Activated B cell treated with CpG ODN at 0.5 μM for 24 hours (primary cell): ENCODE results near the gene LY6G6C. TPM values are rescaled to one million over a fixed set of nuclear protein-coding genes. Genes with fewer than 3 reads are reported as not detected.

Experiments
- ATAC-seq: fragments of 200-7000 bp; cut with Tn5 transposase; one replicate; pipeline ENCODE4 v1.10.0; 2021; ENCODE audit warnings: low read depth, mild to moderate bottlenecking, moderate library complexity
- CTCF ChIA-PET: fragments of 350-600 bp; sonication (Branson Sonifier 250); formaldehyde crosslinking; loops from one replicate; lab custom pipeline; 2021; ENCODE audit warnings: antibody characterized with exemption; lab: Charles Lee
- POLR2A ChIA-PET: fragments of 350-600 bp; sonication (Branson Sonifier 250); formaldehyde crosslinking; loops from one replicate; lab custom pipeline; 2021; ENCODE audit warnings: antibody characterized with exemption; lab: Charles Lee
- DNase-seq: peaks from one replicate; pipeline ENCODE4 v3.0.0; 2022
- H3K27ac Mint-ChIP-seq: one replicate; pipeline ENCODE4 v1.8.0; 2020; ENCODE audit warnings: mixed read lengths
- H3K27me3 Mint-ChIP-seq: one replicate; pipeline ENCODE4 v1.8.0; 2021; ENCODE audit warnings: mixed read lengths
- H3K36me3 Mint-ChIP-seq: one replicate; pipeline ENCODE4 v1.8.0; 2021; ENCODE audit warnings: low read depth, mixed read lengths
- H3K4me1 Mint-ChIP-seq: one replicate; pipeline ENCODE4 v1.8.0; 2021; ENCODE audit warnings: mixed read lengths
- H3K4me3 Mint-ChIP-seq: one replicate; pipeline ENCODE4 v1.8.0; 2020; ENCODE audit warnings: mild to moderate bottlenecking, mixed read lengths
- H3K9me3 Mint-ChIP-seq: one replicate; pipeline ENCODE4 v1.8.0; 2020; ENCODE audit warnings: mixed read lengths
- CTCF ChIP-seq: fragments of 200-600 bp; IDR thresholded peaks from one replicate; pipeline ENCODE4 v1.8.0; 2022; ENCODE audit warnings: antibody characterized with exemption, mild to moderate bottlenecking
- intact Hi-C: fragments of 100-400 bp; cut with micrococcal nuclease; formaldehyde crosslinking; loops from one replicate; pipeline ENCODE4 v1.15.1; 2024
- total RNA-seq: library from RNA; stranded (reverse); gene quantifications from 2 replicates; pipeline ENCODE4 v1.2.3, GENCODE V29; 2022

LY6G6C gene
- total RNA-seq, 1 donor from 2014 or later = not detected

GRCh38 chr6:31719001-31719400 lies 2.5 kb downstream of the LY6G6C start:
- H3K4me1 Mint-ChIP-seq = peaks cover 7% of the 10 kb centered on the region

GRCh38 chr6:31718265-31718664 lies 3.3 kb downstream of the LY6G6C start:
- no peak for TF ChIP-seq CTCF
- Mint-ChIP-seq H3K27me3 (no peaks in the 10 kb centered on the region), H3K9me3 (no peaks in the 10 kb centered on the region), H3K4me1 (peaks cover 2% of the 10 kb centered on the region), H3K36me3 (no peaks in the 10 kb centered on the region), H3K4me3 (no peak overlapping the region), H3K27ac (no peak overlapping the region)
- ChIA-PET CTCF (no interaction called here), POLR2A (no interaction called here)
- ATAC-seq (no peak), DNase-seq (no peak)
- intact Hi-C loops = no loop called here

More at GRCh38 chr6:31719001-31719400, 2.5 kb downstream of the LY6G6C start:
- H3K27me3 Mint-ChIP-seq = no peaks in the 10 kb centered on the region
- H3K4me3 Mint-ChIP-seq = no peak overlapping the region
- DNase-seq (no peak), ATAC-seq (no peak)
- no peaks in the 10 kb centered on the region for H3K36me3 Mint-ChIP-seq
- H3K27ac Mint-ChIP-seq = no peak overlapping the region
- POLR2A ChIA-PET = interaction anchor here (0.6 to 0.7 kb wide), 2 partner anchors 30 to 95 kb away, joined by 3 to 4 read pairs; no protein-coding TSS in a partner anchor
- CTCF ChIA-PET = no interaction called here
- no peak for TF ChIP-seq CTCF
- H3K9me3 Mint-ChIP-seq = no peaks in the 10 kb centered on the region
- intact Hi-C loops = no loop called here

- intact Hi-C loops = no loop called here
- DNase-seq (no peak), ATAC-seq (no peak)
- Mint-ChIP-seq H3K27ac (no peak overlapping the region), H3K27me3 (no peaks in the 10 kb centered on the region), H3K9me3 (no peaks in the 10 kb centered on the region), H3K4me1 (no peaks in the 10 kb centered on the region), H3K4me3 (no peak overlapping the region), H3K36me3 (no peaks in the 10 kb centered on the region)
- CTCF ChIA-PET = no interaction called here
- POLR2A ChIA-PET = no interaction called here
- TF ChIP-seq CTCF = no peak
Measured at GRCh38 chr6:31717499-31718222, 3.9 kb downstream of the LY6G6C start.

- ChIA-PET POLR2A (interaction anchor here (0.6 to 1.3 kb wide), 5 partner anchors 12 to 147 kb away, joined by 3 to 4 read pairs (median 4); partner anchors contain the start of gene ABHD16A), CTCF (no interaction called here)
- H3K27me3 Mint-ChIP-seq = no peaks in the 10 kb centered on the region
- H3K4me1 Mint-ChIP-seq = peaks cover 12% of the 10 kb centered on the region
- no peak within 1 kb of the TSS for H3K27ac Mint-ChIP-seq
- no peak for TF ChIP-seq CTCF
- H3K36me3 Mint-ChIP-seq = no peaks in the 10 kb centered on the region
- no peaks in the 10 kb centered on the region for H3K9me3 Mint-ChIP-seq
- intact Hi-C loops = no loop called here
- H3K4me3 Mint-ChIP-seq = no peak within 1 kb of the TSS
- no peak for DNase-seq
- no peak for ATAC-seq
Measured at GRCh38 chr6:31715022-31715958, 6.3 kb downstream of the LY6G6C start, which contains the start of gene LY6G6D. Gene LY6G6D (plus strand): TSS chr6:31715348. CDS start chr6:31715356, 8 bp downstream.
